Measurements from ENCODE around the gene KRTAP24-1. TPM values are rescaled to one million over a fixed set of nuclear protein-coding genes. Genes with fewer than 3 reads are reported as not detected.

KRTAP24-1 gene
- not detected in 2 replicates for total RNA-seq (2016; rRNA removed; fragmentation: Illumina TruSeq; extraction: Trizol)
- total RNA-seq (2016; cell fraction: cytosol; rRNA removed; fragmentation: Illumina TruSeq; extraction: Trizol; ENCODE audit: low read depth) = not detected in 2 replicates
- total RNA-seq (2016; cell fraction: insoluble cytoplasmic fraction; rRNA removed; fragmentation: Illumina TruSeq; extraction: Trizol) = not detected in 2 replicates
- total RNA-seq (2016; cell fraction: membrane; rRNA removed; fragmentation: Illumina TruSeq; extraction: Trizol) = not detected in 2 replicates
- not detected in 2 replicates for total RNA-seq (2016; cell fraction: nucleus; rRNA removed; fragmentation: Illumina TruSeq; extraction: Trizol)
- not detected in 2 replicates for polyA plus RNA-seq (2011; rRNA removed)
- polyA plus RNA-seq (2011; cell fraction: cytosol; rRNA removed) = not detected in 2 replicates
- polyA plus RNA-seq (2011; cell fraction: nucleus; rRNA removed) = not detected in 2 replicates
- polyA plus RNA-seq (2012) = not detected in 2 replicates
- polyA plus RNA-seq (2016; cell fraction: cytosol; fragmentation: Illumina TruSeq; extraction: Trizol; ENCODE audit: low read depth) = not detected in 2 replicates
- polyA plus RNA-seq (2016; cell fraction: insoluble cytoplasmic fraction; fragmentation: Illumina TruSeq; extraction: Trizol; ENCODE audit: low read depth) = not detected in 2 replicates
- polyA plus RNA-seq (2016; cell fraction: membrane; fragmentation: Illumina TruSeq; extraction: Trizol; ENCODE audit: low read depth) = not detected in 2 replicates
- polyA plus RNA-seq (2016; cell fraction: nucleus; fragmentation: Illumina TruSeq; extraction: Trizol; ENCODE audit: insufficient read depth, low read depth) = not detected in 2 replicates
- polyA minus RNA-seq (2011; rRNA and poly(A)+ RNA removed; ENCODE audit: low replicate concordance) = not detected in 2 replicates
- not detected in 2 replicates for polyA minus RNA-seq (2011; cell fraction: cytosol; rRNA and poly(A)+ RNA removed)
- polyA minus RNA-seq (2011; cell fraction: nucleus; rRNA and poly(A)+ RNA removed) = not detected in 2 replicates
- not detected for Bru-seq, nascent RNA
- not detected for BruChase-seq, experiment 1, labeled RNA remaining after a 6-hour chase
- BruChase-seq, experiment 2, labeled RNA remaining after a 2-hour chase = not detected
- long read RNA-seq, experiment 1 = 0 reads
- long read RNA-seq, experiment 2 = 0 reads

- H3K36me3 ChIP-seq (replicated peaks in 1 of 2; ENCODE audit: control insufficient read depth in 1 of 2, insufficient read depth in 2 of 2, low read length in 2 of 2) = no peaks in the 10 kb centered on the region
- H3K4me3 ChIP-seq (replicated peaks in 1 of 3; ENCODE audit: insufficient read depth in 1 of 3, low read depth in 2 of 3, low read length in 3 of 3) = no peak within 1 kb of the TSS
- DNase-seq (ENCODE audit: low spot score) = no peak
- WGBS (ENCODE audit: low lambda C conversion rate) = 0% methylated on average over 1 of the region's 3 CpGs
- TF ChIP-seq ZNF326 (CRISPR knock-in tag; IDR thresholded peaks at IDR 0.05; ENCODE audit: borderline replicate concordance) (no peak), ZFP1 (CRISPR knock-in tag; IDR thresholded peaks at IDR 0.05) (no peak), KLF9 (CRISPR knock-in tag; IDR thresholded peaks at IDR 0.05; ENCODE audit: low read depth) (no peak), ZNF121 (CRISPR knock-in tag; IDR thresholded peaks at IDR 0.05) (no peak)
- H3K4me2 ChIP-seq (ENCODE audit: low read depth, low read length) = no peak within 1 kb of the TSS
- H3K27me3 ChIP-seq (ENCODE audit: control insufficient read depth in 1 of 2, insufficient read depth in 2 of 2, low read length in 2 of 2) = no peaks in the 10 kb centered on the region
- no peak within 1 kb of the TSS for H2AFZ ChIP-seq (ENCODE audit: low read length)
- intact Hi-C loops (cut with micrococcal nuclease; ENCODE audit: unreplicated experiment) = no loop called here
- no peak within 1 kb of the TSS for H3K27ac ChIP-seq (ENCODE audit: extremely low read length, insufficient read depth, low read length)
- H3K4me1 ChIP-seq (ENCODE audit: insufficient read depth, low read length) = no peaks in the 10 kb centered on the region
- peaks cover 79% of the 10 kb centered on the region for H3K9me3 ChIP-seq (ENCODE audit: low read length)
- in situ Hi-C loops (cut with HindIII; ENCODE audit: extremely low pct_ligation_motif_present, low pct_unique_long_range_greater_than_20kb) = no loop called here
- H4K20me1 ChIP-seq (ENCODE audit: insufficient read depth, low read length) = no peaks in the 10 kb centered on the region
- H3K9ac ChIP-seq (ENCODE audit: insufficient read depth, low read depth, low read length) = no peak within 1 kb of the TSS
- no peak for ATAC-seq
- ChIA-PET CTCF (ENCODE audit: low intra/inter-chr PET ratio, low total read pairs) (no interaction called here), POLR2A (no interaction called here)
- FAIRE-seq = no peak
- BruUV-seq (replicated peaks) = no TSS peak
- no peaks in the 10 kb centered on the region for H3K79me2 ChIP-seq (ENCODE audit: insufficient read depth, low read length)
Observed at GRCh38 chr21:30282850-30283249, at the start of gene KRTAP24-1. Gene KRTAP24-1, minus strand, starts transcription at chr21:30282950. Its CDS starts 18 bp downstream, at chr21:30282932.
